Ramos (cell line): ENCODE data around the gene ZNF534.
"Not testable (repeated sequence)": the region's sequence is repeated elsewhere in the genome, so short reads cannot be mapped to it uniquely, and the experiment has no call there.

Source experiments
- in situ Hi-C: fragments of 300-500 bp; cut with MboI; formaldehyde crosslinking; loops from one replicate; pipeline ENCODE4 v1.14.3; 2022; ENCODE audit warnings: low sequenced_read_pairs; ENCODE audit not compliant: unreplicated experiment

ZNF534 gene

DNA sequence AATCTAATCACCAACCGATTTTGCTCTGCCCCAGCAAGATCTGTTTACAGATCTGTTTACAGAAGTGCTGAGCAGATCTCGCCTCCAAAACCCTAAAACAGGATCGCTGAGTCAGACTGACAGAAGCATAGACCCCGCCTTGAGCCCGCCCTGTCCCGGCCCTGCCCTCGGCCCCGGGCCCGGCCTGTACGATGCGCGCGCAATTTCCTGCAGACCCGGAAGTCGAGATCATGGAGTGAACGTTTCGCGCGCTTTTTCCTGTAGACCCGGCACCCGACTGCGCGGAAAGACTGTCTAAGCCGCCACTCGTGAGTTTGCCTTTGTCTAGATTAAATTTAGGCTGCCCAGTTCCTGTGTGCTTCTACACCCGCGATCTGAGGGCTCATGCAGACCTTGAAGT, at the start of gene ZNF534:
Gene ZNF534, plus strand, starts transcription at position 212 of the 400 bp plus-strand sequence. CDS start 2,327 bp downstream, outside the sequence.
- in situ Hi-C loops = no loop called here

DNA sequence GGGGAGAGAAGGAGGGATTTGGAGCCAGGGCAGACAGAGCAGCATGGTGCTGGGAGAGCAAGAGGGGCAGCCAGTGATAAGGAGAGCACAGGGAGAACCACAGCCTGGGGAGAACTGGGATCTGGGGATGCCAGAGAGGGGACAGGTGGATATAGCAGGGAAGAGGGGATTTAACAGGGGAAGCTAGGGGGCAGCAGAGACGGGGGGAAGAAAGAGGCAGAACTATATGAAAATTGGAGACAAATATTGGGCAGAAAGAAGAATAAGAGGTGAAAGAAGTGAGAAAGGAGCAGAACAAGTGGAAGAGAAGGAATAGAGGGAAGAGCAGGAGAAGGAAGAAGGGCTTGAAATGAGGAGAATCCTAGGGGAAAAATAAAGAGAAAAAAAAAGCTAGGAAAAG, 37.8 kb upstream of the ZNF534 start:
- in situ Hi-C loops = no loop called here

DNA sequence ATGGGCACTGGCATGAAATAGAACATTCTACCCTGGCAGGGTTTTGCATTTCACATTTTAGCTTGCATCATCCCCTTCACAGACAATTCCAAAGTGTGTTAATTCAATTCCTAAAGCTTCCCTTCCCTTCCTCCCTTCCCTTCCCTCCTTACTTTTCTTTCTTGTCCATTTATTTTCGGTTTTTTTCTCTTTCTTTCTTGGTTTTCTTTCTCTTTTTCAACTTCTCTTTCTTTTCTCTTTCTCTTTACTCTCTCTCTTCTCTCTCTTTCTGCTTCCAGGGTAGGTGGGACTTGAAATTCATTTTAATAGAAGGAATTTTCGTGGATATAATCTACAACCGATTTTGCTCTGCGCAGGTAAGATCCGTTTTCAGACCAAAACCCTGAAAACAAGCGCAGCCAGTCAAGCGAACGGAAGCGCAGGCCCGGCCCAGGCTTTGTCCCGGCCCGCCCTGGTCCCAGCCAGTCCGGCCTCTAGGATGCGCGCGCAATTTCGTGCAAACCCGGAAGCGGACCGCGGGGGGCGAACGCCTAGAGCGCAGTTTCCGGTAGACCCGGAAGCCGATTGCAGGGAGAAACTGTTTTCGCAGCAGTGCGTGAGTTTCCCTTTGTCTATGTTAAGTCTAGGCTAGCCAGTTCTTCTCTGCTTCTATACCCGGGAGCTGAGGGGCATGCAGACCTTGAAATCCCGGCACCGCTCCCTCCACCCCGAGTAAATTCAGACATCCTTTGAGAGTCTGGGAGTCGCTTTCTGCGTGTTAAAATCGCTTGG, 31.5 kb upstream of the ZNF534 start, which contains the start of gene ZNF528:
Gene ZNF528, plus strand, starts transcription at position 540 of the 771 bp plus-strand sequence. CDS start 4,165 bp downstream, outside the sequence.
- in situ Hi-C loops = no loop called here

- in situ Hi-C loops = no loop called here
These were observed 30.9 kb upstream of the ZNF534 start for GRCh38 chr19:52398081-52398441.

DNA sequence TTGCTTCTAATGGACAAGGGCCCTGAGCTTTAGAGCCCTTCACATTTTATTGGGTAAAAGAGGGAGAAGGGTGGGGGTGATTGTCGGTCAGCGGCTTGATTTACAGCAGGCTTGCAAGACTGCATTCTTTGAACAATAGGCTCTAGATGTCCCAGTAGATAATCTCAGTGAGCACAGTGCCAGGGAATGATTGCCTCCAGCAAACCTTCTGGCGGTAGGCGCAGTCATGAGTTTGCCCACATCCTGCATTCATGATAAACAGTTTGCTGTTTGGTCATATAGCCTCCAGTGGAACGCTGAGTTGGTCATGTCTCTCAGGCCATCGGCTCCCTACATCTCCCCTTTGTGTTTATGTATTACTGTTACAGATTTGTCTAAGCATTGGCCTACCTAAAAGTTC, 18.7 kb upstream of the ZNF534 start:
- in situ Hi-C loops = no loop called here

- in situ Hi-C loops = no loop called here
These were observed 13.2 kb upstream of the ZNF534 start for GRCh38 chr19:52415711-52416110.

- in situ Hi-C loops = no loop called here
These were observed 13.2 kb downstream of the ZNF534 start for GRCh38 chr19:52442179-52442578.

- in situ Hi-C loops = no loop called here
These were observed 15.6 kb downstream of the ZNF534 start for GRCh38 chr19:52444506-52444905.

DNA sequence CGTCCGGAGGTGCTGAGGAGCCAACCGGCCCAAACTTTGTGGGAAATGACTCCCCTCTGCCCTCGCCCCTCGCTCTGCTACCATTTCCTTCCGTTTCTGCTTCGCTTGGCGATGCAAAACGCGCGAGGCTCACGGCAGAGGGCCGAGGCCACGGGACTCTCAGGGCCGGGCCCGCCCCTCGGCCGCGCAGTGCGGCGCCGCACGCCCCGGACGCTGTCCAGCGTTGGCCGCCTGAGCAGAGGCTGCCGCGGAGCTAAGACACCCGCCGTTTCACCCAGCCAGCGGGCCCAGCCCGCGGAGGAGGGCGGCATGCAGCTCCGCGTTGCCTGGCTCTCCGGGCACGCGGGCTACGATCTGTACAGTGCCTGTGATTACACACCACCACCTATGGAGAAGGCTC, 22.3 kb downstream of the ZNF534 start:
- in situ Hi-C loops = no loop called here

GRCh38 chr19:52453324-52454094, 24.6 kb downstream of the ZNF534 start, which contains the start of gene ZNF578:
Gene ZNF578, plus strand, starts transcription at chr19:52453553. Its CDS starts 48,293 bp downstream, at chr19:52501846.
- in situ Hi-C loops = no loop called here

DNA sequence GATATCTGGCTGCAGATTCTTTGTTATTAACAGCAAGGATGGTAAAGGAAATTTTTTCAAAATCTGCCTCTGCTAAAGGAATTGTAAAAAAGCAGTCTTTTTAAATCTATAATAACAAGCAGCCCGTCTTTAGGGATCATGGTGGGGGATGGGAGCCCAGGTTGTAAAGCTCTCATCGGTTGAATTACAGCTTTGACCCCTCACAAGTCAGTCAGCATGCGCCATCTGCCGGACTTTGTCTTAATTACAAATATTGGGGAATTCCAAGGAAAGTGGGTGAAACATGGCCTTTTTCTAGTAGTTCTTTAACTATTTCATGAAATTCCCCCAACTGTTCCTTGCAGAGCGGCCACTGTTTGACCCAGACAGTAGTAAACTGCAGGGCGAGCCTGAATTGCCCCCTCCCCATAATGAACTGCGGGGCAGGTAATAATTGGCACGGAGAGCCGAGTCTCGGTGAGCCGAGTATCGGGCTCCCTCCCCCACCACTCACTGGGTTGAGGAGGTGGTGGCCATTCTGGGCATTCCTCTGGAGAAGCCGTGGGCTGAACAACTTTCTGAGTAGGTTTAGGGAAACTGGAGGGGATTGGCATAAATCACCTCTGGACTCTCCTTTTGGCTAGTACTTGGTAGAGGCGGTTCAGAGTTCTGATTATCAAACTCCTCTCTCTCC, 36.0 kb downstream of the ZNF534 start:
- in situ Hi-C loops = no loop called here

DNA sequence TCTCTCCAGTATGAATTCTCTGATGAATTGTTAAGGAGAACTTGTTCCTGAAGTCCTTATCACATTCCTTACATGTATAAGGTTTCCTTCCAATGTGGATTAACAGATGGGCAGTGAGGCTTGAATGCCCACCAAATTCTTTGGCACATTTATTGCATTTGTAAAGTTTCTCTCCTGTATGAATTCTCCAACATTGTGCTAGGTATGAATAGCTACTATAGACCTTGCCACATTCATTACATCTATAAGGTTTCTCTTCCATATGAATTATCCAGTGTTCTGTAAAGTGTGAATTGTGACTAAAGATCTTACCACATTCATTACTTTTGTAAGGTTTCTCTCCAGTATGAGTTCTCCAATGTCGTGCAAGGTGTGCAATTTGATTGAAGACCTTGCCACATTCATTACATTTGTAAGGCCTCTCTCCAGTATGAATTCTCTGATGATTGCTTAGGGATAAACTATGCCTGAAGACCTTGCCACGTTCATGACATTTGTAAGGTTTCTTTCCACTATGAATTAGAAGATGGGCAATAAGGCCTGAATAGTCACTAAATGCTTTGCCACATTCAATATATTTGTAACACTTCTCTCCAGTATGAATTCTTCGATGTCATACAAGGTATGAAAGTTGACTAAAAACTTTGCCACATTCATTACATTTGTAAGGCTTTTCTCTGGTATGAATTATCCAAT, 44.9 kb downstream of the ZNF534 start:
- in situ Hi-C loops = no loop called here

DNA sequence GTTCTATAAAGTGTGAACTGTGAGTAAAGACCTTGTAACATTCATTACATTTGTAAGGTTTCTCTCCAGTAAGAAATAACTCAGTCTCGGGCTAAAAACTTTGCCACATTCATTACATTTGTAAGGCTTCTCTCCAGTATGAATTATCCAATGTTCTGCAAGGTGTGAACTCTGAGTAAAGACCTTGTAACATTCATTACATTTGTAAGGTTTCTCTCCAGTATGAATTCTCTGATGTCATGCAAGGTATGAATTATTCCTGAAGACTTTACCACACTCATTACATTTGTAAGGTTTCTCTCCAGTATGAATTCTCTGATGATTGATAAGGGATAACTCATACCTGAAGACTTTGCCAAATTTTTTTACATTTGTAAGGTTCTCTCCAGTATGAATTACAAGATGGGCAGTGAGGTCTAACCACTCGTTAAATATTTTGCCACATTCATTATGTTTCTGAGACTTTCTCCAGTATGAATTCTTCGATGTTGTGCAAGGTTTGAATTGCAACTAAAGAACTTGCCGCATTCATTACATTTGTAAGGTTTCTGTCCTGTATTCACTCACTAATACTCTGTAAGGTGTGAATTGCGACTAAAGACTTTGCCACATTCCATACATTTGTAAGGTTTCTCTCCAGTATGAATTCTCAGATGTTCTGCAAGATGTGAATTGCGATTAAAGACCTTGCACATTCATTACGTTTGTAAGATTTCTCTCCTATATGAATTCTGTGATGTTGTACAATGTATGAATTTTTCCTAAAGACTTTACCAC, 45.6 kb downstream of the ZNF534 start:
- in situ Hi-C loops = no loop called here

DNA sequence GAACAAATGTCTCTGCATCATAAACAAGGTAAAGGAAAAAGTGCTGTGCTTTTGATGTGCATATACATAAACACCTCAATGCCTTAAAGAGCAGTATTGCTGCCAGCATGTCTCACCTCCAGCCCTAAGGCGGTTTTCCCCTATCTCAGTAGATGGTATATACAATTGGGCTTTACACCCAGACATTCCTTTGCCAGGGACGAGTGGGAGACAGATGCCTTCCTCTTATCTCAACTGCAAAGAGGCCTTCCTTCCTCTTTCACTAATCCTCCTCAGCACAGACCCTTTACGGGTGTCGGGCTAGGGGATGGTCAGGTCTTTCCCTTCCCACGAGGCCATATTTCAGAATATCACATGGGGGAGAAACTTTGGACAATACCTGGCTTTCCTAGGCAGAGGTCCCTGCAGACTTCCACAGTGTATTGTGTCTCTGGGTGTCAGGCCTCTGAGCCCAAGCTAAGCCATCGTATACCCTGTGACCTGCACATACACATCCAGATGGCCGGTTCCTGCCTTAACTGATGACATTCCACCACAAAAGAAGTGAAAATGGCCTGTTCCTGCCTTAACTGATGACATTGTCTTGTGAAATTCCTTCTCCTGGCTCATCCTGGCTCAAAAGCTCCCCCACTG, 55.3 kb downstream of the ZNF534 start:
- in situ Hi-C loops = not testable (repeated sequence)

GRCh38 chr19:52485064-52485463, 56.1 kb downstream of the ZNF534 start:
- in situ Hi-C loops = not testable (repeated sequence)

- in situ Hi-C loops = not testable (repeated sequence)
These were observed 56.8 kb downstream of the ZNF534 start for GRCh38 chr19:52485561-52486240.

DNA sequence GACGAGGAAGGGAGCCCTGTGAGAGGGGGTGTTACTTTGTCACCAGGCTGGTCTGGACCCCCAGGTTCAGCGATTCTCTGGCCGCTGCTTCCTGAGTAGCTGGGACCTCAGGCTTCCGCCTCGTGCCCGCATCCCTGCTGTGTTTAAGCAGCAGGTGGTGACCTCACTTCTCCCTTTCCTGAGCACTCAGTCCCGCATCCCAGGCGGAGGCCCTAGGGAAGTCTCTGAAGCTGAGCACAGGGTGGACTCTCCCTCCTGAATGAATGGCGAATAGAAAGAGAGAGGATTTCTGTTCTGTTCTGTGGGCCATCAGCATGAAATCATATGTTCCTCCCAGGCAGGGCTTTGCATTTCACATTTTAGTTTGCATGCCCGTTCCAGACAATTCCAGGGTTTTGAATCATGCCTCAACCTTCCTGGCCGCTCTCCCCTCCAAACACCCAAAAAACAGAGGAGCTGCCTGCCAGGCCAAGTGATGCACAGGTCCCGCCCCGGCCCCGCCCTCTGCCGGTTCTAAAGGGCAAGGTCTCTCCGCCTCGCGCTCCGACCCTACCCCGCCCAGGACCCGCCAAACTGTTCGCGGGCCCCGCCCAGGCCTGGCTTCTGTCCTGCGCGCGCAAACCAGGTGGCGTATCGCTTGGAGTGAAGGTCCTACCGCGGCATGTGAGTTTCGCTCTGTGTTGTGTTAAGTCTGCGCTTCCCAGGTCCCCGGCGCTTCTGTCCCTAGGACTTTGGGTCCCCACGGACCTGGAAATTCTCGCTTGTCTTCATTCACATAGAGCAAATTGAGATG, 63.4 kb downstream of the ZNF534 start:
- in situ Hi-C loops = no loop called here

DNA sequence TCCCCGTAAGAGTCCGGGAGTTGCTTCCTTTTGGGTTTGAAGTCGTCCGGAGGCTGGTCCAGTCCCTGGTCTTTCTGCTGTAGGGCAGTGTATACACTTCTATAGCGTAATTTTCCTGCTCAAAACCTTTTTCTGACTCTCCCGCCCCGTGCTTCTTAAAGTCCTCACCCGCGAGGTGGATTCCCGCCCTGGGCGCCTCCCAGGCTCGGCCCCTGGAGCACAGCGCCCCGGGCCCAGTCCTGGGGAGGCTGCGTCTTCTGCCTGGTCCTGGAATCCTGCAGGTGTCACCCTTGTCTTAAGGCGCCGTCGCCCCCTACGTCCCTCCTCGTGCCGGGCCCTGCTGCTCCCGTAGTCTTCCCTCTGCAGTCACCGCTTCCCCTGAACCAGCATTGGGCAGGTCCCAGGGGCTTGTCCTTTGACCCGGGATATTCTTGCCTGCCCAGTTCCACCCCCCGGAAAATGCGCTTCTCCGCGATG, 64.1 kb downstream of the ZNF534 start:
- in situ Hi-C loops = no loop called here
